Measurements from ENCODE around the gene B4GALNT1. TPM values are rescaled to one million over a fixed set of nuclear protein-coding genes. Genes with fewer than 3 reads are reported as not detected.
"Not testable (repeated sequence)": the region's sequence is repeated elsewhere in the genome, so short reads cannot be mapped to it uniquely, and the experiment has no call there.

The B4GALNT1 gene
- total RNA-seq, 1 donor from 2014 or later: 18.6 TPM

- TF ChIP-seq CTCF (conservative IDR thresholded peaks at IDR 0.05): no peak
- Mint-ChIP-seq H3K27ac (ENCODE audit: unreplicated experiment) (no peak overlapping the region), H3K9me3 (peaks cover 9% of the 10 kb centered on the region), H3K36me3 (ENCODE audit: low read depth) (peaks cover 4% of the 10 kb centered on the region), H3K4me3 (no peak overlapping the region), H3K4me1 (no peaks in the 10 kb centered on the region), H3K27me3 (ENCODE audit: low read depth) (peaks cover 26% of the 10 kb centered on the region)
- DNase-seq (ENCODE audit: low read depth, low spot score): no peak
Observed at GRCh38 chr12:57655541-57656240, 22.7 kb upstream of the B4GALNT1 start.

GRCh38 chr12:57654042-57654441 lies 21.0 kb upstream of the B4GALNT1 start:
- TF ChIP-seq CTCF (conservative IDR thresholded peaks at IDR 0.05): no peak

GRCh38 chr12:57646659-57647049 lies 13.7 kb upstream of the B4GALNT1 start:
- not testable (repeated sequence) for H3K27ac Mint-ChIP-seq (ENCODE audit: unreplicated experiment); H3K27me3 Mint-ChIP-seq (ENCODE audit: low read depth); H3K4me3 Mint-ChIP-seq; DNase-seq (ENCODE audit: low read depth, low spot score); H3K4me1 Mint-ChIP-seq; H3K36me3 Mint-ChIP-seq (ENCODE audit: low read depth); H3K9me3 Mint-ChIP-seq

More at GRCh38 chr12:57654042-57654441, 21.0 kb upstream of the B4GALNT1 start:
- peaks cover 23% of the 10 kb centered on the region for H3K27me3 Mint-ChIP-seq (ENCODE audit: low read depth)
- H3K4me1 Mint-ChIP-seq: no peaks in the 10 kb centered on the region
- H3K9me3 Mint-ChIP-seq: peaks cover 7% of the 10 kb centered on the region
- no peak overlapping the region for H3K4me3 Mint-ChIP-seq
- peaks cover 4% of the 10 kb centered on the region for H3K36me3 Mint-ChIP-seq (ENCODE audit: low read depth)
- DNase-seq (ENCODE audit: low read depth, low spot score): no peak
- no peak overlapping the region for H3K27ac Mint-ChIP-seq (ENCODE audit: unreplicated experiment)

- H3K4me1 Mint-ChIP-seq; H3K27ac Mint-ChIP-seq (ENCODE audit: unreplicated experiment); H3K4me3 Mint-ChIP-seq; H3K9me3 Mint-ChIP-seq; DNase-seq (ENCODE audit: low read depth, low spot score); H3K36me3 Mint-ChIP-seq (ENCODE audit: low read depth): not testable (repeated sequence)
- H3K27me3 Mint-ChIP-seq (ENCODE audit: low read depth): peaks cover 13% of the 10 kb centered on the region
Observed at GRCh38 chr12:57645990-57646658, 13.1 kb upstream of the B4GALNT1 start.

GRCh38 chr12:57641699-57642442 lies 8.9 kb upstream of the B4GALNT1 start:
- H3K4me1 Mint-ChIP-seq: no peaks in the 10 kb centered on the region
- peaks cover 3% of the 10 kb centered on the region for H3K36me3 Mint-ChIP-seq (ENCODE audit: low read depth)
- DNase-seq (ENCODE audit: low read depth, low spot score): no peak
- H3K4me3 Mint-ChIP-seq: no peak overlapping the region
- H3K9me3 Mint-ChIP-seq: no peaks in the 10 kb centered on the region
- peaks cover 51% of the 10 kb centered on the region for H3K27me3 Mint-ChIP-seq (ENCODE audit: low read depth)
- H3K27ac Mint-ChIP-seq (ENCODE audit: unreplicated experiment): no peak overlapping the region
- no peak for TF ChIP-seq CTCF (conservative IDR thresholded peaks at IDR 0.05)

- peaks cover 3% of the 10 kb centered on the region for H3K36me3 Mint-ChIP-seq (ENCODE audit: low read depth)
- no peak for TF ChIP-seq CTCF (conservative IDR thresholded peaks at IDR 0.05)
Observed at GRCh38 chr12:57640175-57641042, 7.4 kb upstream of the B4GALNT1 start.

More at GRCh38 chr12:57640175-57641042, 7.4 kb upstream of the B4GALNT1 start:
- DNase-seq (ENCODE audit: low read depth, low spot score): no peak
- peaks cover 54% of the 10 kb centered on the region for H3K27me3 Mint-ChIP-seq (ENCODE audit: low read depth)
- no peak overlapping the region for H3K4me3 Mint-ChIP-seq
- no peaks in the 10 kb centered on the region for H3K4me1 Mint-ChIP-seq
- H3K9me3 Mint-ChIP-seq: no peaks in the 10 kb centered on the region
- H3K27ac Mint-ChIP-seq (ENCODE audit: unreplicated experiment): no peak overlapping the region
